K562 (cell line): Measurements from ENCODE around the gene ARHGAP15. TPM values are rescaled to one million over a fixed set of nuclear protein-coding genes. Genes with fewer than 3 reads are reported as not detected.

Experiments used
- ARHGAP35 ChIP-seq: fragments of 450-650 bp; IDR thresholded peaks from 2 replicates; pipeline ENCODE4 v1.6.1; 2018; ENCODE audit not compliant: partially characterized antibody
- FOXM1 ChIP-seq, 2 experiments: fragments of 450-650 bp in 1 of 2; sonication (generic) in 1 of 2; formaldehyde crosslinking in 1 of 2; IDR thresholded peaks; 2 replicates each; pipeline versions ENCODE4 v1.6.1 to v1.9.0; 2017 to 2022; ENCODE audit warnings: low read depth in 2 of 2, mild to moderate bottlenecking in 2 of 2, missing genetic modification reagents in 1 of 2, moderate library complexity in 1 of 2
- ILF3 ChIP-seq: fragments of 450-650 bp; IDR thresholded peaks from 2 replicates; pipeline ENCODE4 v1.6.1; 2018; ENCODE audit warnings: antibody characterized with exemption, mild to moderate bottlenecking, moderate library complexity, borderline replicate concordance
- NFE2L1 ChIP-seq: fragments of 450-650 bp; IDR thresholded peaks from 2 replicates; pipeline ENCODE4 v1.6.1; 2016; ENCODE audit warnings: missing genetic modification characterization, low read depth, mild to moderate bottlenecking, missing compliant biosample characterization, moderate library complexity, borderline replicate concordance
- PHTF2 ChIP-seq: fragments of 250-450 bp; sonication (Bioruptor Pico); IDR thresholded peaks from 2 replicates; pipeline ENCODE4 v1.5.0; 2021; ENCODE audit warnings: mild to moderate bottlenecking
- ZBED1 ChIP-seq: IDR thresholded peaks from 2 replicates; pipeline ENCODE4 v1.6.1; 2014
- ZNF232 ChIP-seq: sonication (generic); formaldehyde crosslinking; IDR thresholded peaks from 2 replicates; pipeline ENCODE4 v1.8.0; 2022; ENCODE audit warnings: mild to moderate bottlenecking, missing genetic modification reagents
- polyA plus RNA-seq, 8 experiments: library from polyadenylated mRNA; depleted of rRNA in 4 of 8; stranded (reverse) in 5 of 8; unstranded in 3 of 8; fragments of >200 nt; fragmentation: Nextera tagmentation in 2 of 8; fragmentation: Illumina TruSeq in 1 of 8; extraction: Ambion mirVana in 2 of 8; extraction: Trizol in 1 of 8; gene quantifications; 2 replicates each; pipeline versions ENCODE4 v1.2.1 to v1.2.3, GENCODE V29; 2011 to 2014; ENCODE audit warnings: inconsistent platforms in 1 of 8, missing spikeins in 1 of 8
- total RNA-seq, 7 experiments: library from RNA; depleted of rRNA in 6 of 7; stranded (reverse); fragments of >200 nt in 6 of 7; fragmentation: Illumina TruSeq in 2 of 7; extraction: Trizol in 2 of 7; gene quantifications; 2 replicates each; pipeline versions ENCODE4 v1.2.1 to v1.2.3, GENCODE V29; 2011 to 2021; ENCODE audit warnings: low replicate concordance in 1 of 7
- TF ChIP-seq, protein P1 (sequence below): fragments of 250-450 bp; sonication (Bioruptor Pico); IDR thresholded peaks from 2 replicates; pipeline ENCODE4 v1.8.0; 2021; ENCODE audit warnings: borderline replicate concordance, mild to moderate bottlenecking, moderate library complexity; ENCODE audit not compliant: poor library complexity, severe bottlenecking
- TF ChIP-seq, protein P2 (sequence below): fragments of 250-450 bp; sonication (Bioruptor Pico); IDR thresholded peaks from 2 replicates; pipeline ENCODE4 v1.4.0; 2020; ENCODE audit warnings: mild to moderate bottlenecking, moderate library complexity, borderline replicate concordance
- TF ChIP-seq, protein P3 (sequence below), 2 experiments: fragments of 450-650 bp; IDR thresholded peaks; 2 replicates each; pipeline ENCODE4 v1.6.1; 2018; ENCODE audit warnings: mild to moderate bottlenecking in 2 of 2, low read depth in 1 of 2; ENCODE audit not compliant: partially characterized antibody in 2 of 2

The ARHGAP15 gene
- total and polyA plus RNA-seq, 9 of the 15 experiments (the other 6 are each of a cell fraction or from before 2014, with no cell fraction given): 1.5 to 17.9 (median 7.9) TPM

DNA sequence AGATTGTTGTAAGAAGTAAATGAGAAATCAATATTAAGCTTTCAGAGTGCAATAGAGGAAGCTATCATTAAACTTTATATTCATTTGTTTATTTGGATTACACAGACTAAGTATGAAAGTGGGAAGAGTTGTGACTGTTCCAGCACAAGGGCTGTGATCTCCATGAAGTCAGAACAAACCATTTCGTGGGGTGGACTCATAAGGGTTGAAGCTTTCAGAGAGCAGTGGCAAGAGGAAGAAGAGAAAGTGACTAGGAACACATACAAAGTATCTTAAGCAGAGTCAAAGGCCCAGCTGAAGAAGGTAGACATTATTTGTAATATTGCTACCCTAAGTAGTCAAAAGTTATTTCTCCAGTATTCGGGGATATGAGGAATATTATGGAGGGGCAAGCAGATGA, 117.0 kb downstream of the ARHGAP15 start (continued):
- TF ChIP-seq NFE2L1: no peak
- no peak for TF ChIP-seq ZNF232 (CRISPR knock-in tag)
- TF ChIP-seq, protein P1, sequence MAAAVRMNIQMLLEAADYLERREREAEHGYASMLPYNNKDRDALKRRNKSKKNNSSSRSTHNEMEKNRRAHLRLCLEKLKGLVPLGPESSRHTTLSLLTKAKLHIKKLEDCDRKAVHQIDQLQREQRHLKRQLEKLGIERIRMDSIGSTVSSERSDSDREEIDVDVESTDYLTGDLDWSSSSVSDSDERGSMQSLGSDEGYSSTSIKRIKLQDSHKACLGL (CRISPR knock-in tag): no peak
- TF ChIP-seq ARHGAP35: no peak
- TF ChIP-seq PHTF2 (CRISPR knock-in tag): no peak
- no peak for TF ChIP-seq ILF3
- TF ChIP-seq, protein P2, sequence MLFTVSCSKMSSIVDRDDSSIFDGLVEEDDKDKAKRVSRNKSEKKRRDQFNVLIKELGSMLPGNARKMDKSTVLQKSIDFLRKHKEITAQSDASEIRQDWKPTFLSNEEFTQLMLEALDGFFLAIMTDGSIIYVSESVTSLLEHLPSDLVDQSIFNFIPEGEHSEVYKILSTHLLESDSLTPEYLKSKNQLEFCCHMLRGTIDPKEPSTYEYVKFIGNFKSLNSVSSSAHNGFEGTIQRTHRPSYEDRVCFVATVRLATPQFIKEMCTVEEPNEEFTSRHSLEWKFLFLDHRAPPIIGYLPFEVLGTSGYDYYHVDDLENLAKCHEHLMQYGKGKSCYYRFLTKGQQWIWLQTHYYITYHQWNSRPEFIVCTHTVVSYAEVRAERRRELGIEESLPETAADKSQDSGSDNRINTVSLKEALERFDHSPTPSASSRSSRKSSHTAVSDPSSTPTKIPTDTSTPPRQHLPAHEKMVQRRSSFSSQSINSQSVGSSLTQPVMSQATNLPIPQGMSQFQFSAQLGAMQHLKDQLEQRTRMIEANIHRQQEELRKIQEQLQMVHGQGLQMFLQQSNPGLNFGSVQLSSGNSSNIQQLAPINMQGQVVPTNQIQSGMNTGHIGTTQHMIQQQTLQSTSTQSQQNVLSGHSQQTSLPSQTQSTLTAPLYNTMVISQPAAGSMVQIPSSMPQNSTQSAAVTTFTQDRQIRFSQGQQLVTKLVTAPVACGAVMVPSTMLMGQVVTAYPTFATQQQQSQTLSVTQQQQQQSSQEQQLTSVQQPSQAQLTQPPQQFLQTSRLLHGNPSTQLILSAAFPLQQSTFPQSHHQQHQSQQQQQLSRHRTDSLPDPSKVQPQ: no peak
- no peak for TF ChIP-seq FOXM1 (IDR thresholded peaks at IDR 0.05; ENCODE audit: low read depth)
- TF ChIP-seq FOXM1 (CRISPR knock-in tag; IDR thresholded peaks at IDR 0.05; ENCODE audit: low read depth): no peak
- TF ChIP-seq, protein P3, sequence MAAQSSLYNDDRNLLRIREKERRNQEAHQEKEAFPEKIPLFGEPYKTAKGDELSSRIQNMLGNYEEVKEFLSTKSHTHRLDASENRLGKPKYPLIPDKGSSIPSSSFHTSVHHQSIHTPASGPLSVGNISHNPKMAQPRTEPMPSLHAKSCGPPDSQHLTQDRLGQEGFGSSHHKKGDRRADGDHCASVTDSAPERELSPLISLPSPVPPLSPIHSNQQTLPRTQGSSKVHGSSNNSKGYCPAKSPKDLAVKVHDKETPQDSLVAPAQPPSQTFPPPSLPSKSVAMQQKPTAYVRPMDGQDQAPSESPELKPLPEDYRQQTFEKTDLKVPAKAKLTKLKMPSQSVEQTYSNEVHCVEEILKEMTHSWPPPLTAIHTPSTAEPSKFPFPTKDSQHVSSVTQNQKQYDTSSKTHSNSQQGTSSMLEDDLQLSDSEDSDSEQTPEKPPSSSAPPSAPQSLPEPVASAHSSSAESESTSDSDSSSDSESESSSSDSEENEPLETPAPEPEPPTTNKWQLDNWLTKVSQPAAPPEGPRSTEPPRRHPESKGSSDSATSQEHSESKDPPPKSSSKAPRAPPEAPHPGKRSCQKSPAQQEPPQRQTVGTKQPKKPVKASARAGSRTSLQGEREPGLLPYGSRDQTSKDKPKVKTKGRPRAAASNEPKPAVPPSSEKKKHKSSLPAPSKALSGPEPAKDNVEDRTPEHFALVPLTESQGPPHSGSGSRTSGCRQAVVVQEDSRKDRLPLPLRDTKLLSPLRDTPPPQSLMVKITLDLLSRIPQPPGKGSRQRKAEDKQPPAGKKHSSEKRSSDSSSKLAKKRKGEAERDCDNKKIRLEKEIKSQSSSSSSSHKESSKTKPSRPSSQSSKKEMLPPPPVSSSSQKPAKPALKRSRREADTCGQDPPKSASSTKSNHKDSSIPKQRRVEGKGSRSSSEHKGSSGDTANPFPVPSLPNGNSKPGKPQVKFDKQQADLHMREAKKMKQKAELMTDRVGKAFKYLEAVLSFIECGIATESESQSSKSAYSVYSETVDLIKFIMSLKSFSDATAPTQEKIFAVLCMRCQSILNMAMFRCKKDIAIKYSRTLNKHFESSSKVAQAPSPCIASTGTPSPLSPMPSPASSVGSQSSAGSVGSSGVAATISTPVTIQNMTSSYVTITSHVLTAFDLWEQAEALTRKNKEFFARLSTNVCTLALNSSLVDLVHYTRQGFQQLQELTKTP (IDR thresholded peaks at IDR 0.05; ENCODE audit: low read depth in 1 of 2, partially characterized antibody in 2 of 2): no peak
- no peak for TF ChIP-seq ZBED1
